Chondrocyte (in vitro differentiated cells): ENCODE measurements around the gene STMN3. TPM values are rescaled to one million over a fixed set of nuclear protein-coding genes. Genes with fewer than 3 reads are reported as not detected.
A peak's percentile ranks its signal among the peaks of the same experiment; 100 is the strongest.

Source experiments
- DNase-seq: peaks from one replicate; pipeline ENCODE4 v3.0.0; 2021; ENCODE audit warnings: mixed read lengths, low spot score
- H3K27ac Mint-ChIP-seq: one replicate; pipeline ENCODE4 v1.8.0; 2021; ENCODE audit warnings: mild to moderate bottlenecking, moderate library complexity, mixed read lengths; ENCODE audit not compliant: unreplicated experiment
- H3K27me3 Mint-ChIP-seq: 2 replicates; pipeline ENCODE4 v1.8.0; 2021; ENCODE audit warnings: low read depth, mixed read lengths
- H3K36me3 Mint-ChIP-seq: 2 replicates; pipeline ENCODE4 v1.8.0; 2021; ENCODE audit warnings: low read depth, mixed read lengths
- H3K4me1 Mint-ChIP-seq: 2 replicates; pipeline ENCODE4 v1.8.0; 2021; ENCODE audit warnings: low read depth, mild to moderate bottlenecking, mixed read lengths
- H3K4me3 Mint-ChIP-seq: one replicate; pipeline ENCODE4 v1.8.0; 2021; ENCODE audit warnings: mild to moderate bottlenecking, moderate library complexity, mixed read lengths; ENCODE audit not compliant: unreplicated experiment
- H3K9me3 Mint-ChIP-seq: 2 replicates; pipeline ENCODE4 v1.8.0; 2021; ENCODE audit warnings: low read depth, mixed read lengths
- CTCF ChIP-seq: fragments of 200-600 bp; sonication (generic); IDR thresholded peaks from 2 replicates; pipeline ENCODE4 v1.5.0; 2021; ENCODE audit warnings: antibody characterized with exemption, mild to moderate bottlenecking, moderate library complexity
- total RNA-seq: library from RNA; stranded (reverse); gene quantifications from 3 replicates; pipeline ENCODE4 v1.2.1, GENCODE V29; 2021

STMN3 gene
- total RNA-seq, 1 donor from 2014 or later: 7.8 TPM

- Mint-ChIP-seq H3K36me3 (no peaks in the 10 kb centered on the region), H3K27me3 (no peaks in the 10 kb centered on the region), H3K4me3 (peak overlapping the region; percentile 71), H3K4me1 (peaks cover 14% of the 10 kb centered on the region), H3K27ac (no peak overlapping the region), H3K9me3 (no peaks in the 10 kb centered on the region)
- no peak for TF ChIP-seq CTCF
- peak; percentile 40 for DNase-seq
Observed at GRCh38 chr20:63628246-63628975, 24.8 kb downstream of the STMN3 start.

GRCh38 chr20:63627751-63628245, 25.4 kb downstream of the STMN3 start:
- peak; percentile 85 for DNase-seq
- Mint-ChIP-seq H3K36me3 (no peaks in the 10 kb centered on the region), H3K4me1 (peaks cover 14% of the 10 kb centered on the region), H3K27me3 (no peaks in the 10 kb centered on the region), H3K4me3 (peak overlapping the region; percentile 71), H3K9me3 (no peaks in the 10 kb centered on the region), H3K27ac (no peak overlapping the region)
- TF ChIP-seq CTCF: no peak

DNA sequence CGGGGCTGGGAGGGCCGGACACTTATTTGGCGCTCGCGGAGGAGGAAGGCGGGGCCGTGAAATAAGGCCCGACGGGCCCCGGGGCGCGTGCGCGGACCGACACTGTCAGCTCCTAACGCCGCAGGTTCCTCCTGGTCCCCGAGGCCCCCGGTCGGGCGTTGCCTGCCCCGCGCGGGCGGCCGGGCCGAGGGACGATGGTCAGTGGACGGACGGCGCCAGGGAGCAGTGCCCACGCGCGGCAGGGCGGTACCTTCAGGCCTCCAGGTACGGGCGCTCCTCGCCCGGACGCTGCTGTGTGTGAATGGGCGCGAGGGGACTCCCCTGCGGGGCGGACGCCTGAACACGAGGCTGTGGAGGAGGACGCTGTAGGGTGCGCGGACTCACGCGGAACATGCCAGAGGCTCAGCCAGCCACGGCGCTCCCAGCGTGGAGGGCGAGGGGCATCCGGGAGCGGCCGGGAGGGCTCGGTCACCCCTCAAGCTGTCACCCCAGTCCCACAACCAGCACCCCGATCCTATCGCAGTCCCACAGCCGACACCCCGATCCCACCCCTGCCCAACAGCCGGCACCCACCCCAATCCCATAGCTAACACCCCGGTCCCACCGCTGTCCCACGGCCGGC, 26.0 kb downstream of the STMN3 start:
- Mint-ChIP-seq H3K4me1 (peaks cover 14% of the 10 kb centered on the region), H3K4me3 (peak overlapping the region; percentile 71), H3K27ac (no peak overlapping the region), H3K36me3 (no peaks in the 10 kb centered on the region), H3K27me3 (no peaks in the 10 kb centered on the region), H3K9me3 (no peaks in the 10 kb centered on the region)
- peak; percentile 98 for DNase-seq
- TF ChIP-seq CTCF: no peak

- peak within 1 kb of the TSS; percentile 92 for H3K27ac Mint-ChIP-seq
- TF ChIP-seq CTCF: no peak
- no peaks in the 10 kb centered on the region for H3K36me3 Mint-ChIP-seq
- peaks cover 14% of the 10 kb centered on the region for H3K4me1 Mint-ChIP-seq
- H3K27me3 Mint-ChIP-seq: no peaks in the 10 kb centered on the region
- no peaks in the 10 kb centered on the region for H3K9me3 Mint-ChIP-seq
- peak; percentile 84 for DNase-seq
- peak within 1 kb of the TSS; percentile 71 for H3K4me3 Mint-ChIP-seq
Observed at GRCh38 chr20:63626424-63627128, 26.6 kb downstream of the STMN3 start, which contains the start of gene GMEB2. Gene GMEB2, minus strand, starts transcription at chr20:63627101. Its CDS starts 7,704 bp downstream, at chr20:63619397.
